ENCODE data around the gene SLC7A6. TPM values are rescaled to one million over a fixed set of nuclear protein-coding genes. Genes with fewer than 3 reads are reported as not detected.

SLC7A6 gene
- 264 TPM for total RNA-seq
- long read RNA-seq, full-length matches to known transcripts: 4 of 209 reads
- long read RNA-seq, partial matches to known transcripts: 82 of 209 reads
- long read RNA-seq, other reads (novel, unspliced or antisense): 123 of 209 reads

DNA sequence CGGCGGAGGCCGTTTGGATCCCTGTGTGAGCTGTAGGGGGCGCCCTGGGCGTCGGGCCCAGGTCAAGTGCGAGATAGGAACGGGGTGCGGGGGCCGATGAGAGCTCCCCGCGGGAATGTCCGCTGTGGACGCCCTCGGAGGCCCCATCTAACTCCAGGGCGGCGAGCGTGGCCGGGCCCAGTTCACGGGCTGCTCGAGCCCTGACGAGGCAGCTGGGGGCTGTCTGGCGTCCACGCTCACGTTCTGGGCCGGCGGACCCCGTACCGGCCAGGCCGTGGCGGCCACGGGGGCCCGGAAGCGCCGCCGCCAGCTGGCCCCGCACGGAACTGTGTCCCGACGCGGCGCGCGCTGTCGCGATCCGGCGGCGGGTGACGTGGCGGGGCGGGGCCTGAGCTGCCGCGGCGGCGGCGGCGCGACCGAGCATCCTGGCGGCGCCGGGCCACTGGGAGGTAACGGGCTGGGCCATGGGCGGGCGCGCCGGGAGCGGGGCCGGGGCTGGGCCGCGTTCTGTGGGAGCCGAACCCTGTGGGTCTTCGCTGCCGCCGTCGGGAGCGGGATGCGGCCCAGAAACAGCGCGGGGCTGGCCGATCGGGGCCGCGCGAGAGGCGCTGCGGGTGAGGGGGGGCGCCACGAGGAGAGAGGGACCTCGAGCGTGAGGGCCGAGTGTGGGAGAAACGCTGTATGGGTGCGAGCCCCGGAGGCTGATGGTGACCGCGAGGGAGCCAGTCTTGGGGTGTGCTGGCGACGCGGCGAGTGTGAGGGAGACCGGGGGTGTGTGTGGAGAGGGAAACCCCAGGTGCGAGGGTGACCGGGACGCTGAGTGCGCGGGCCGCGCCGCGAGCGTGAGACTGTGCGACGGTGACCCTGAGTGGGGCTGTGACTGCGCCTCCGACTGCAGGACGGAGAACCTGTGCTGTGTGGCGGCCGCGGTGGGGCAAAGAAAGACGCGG, at the start of gene SLC7A6:
SLC7A6 (plus strand) TSS at position 399 of the 950 bp plus-strand sequence. CDS start 10,201 bp downstream, outside the sequence.
- peak; percentile 93 for DNase-seq (ENCODE audit: low spot score)

DNA sequence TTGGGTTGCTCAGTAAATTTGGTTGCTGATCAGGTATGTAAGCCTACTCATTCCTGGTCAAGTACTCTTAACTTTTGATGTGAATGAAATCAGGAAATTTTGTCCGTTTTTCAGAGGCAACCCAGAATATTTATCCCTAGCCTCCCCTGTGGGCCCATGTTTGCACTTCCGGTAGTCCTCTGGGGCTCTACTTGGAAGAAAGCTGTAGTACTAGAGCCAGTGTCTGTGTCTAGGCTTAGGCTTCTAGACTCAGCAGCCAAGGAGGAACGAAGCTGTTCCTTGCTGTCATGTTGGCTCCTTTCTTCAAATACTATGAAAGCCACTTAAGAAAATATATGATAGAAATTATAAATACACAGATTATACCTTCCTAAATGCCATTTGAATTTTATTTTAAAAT, 49.6 kb upstream of the SLC7A6 start:
- no peak for DNase-seq (ENCODE audit: low spot score)

DNA sequence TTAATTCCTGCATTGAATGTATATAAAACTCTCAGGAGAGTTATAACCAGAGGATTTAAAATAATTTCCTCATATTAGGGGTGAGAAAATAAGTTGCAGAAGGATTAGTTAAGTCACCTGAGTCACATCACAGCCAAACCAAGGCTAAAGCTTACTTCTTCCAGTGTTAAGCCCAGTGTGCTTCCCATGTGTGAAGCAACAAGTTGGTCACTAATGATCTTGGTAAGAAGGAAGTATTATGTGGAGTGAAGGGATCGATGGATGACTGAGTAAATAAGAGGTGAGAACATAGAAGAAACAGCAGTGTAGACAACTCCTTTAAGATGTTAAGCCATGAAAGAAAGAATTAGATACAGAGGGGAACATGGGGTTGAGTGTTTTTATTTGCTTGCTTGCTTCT, 49.0 kb upstream of the SLC7A6 start:
- no peak for DNase-seq (ENCODE audit: low spot score)

DNA sequence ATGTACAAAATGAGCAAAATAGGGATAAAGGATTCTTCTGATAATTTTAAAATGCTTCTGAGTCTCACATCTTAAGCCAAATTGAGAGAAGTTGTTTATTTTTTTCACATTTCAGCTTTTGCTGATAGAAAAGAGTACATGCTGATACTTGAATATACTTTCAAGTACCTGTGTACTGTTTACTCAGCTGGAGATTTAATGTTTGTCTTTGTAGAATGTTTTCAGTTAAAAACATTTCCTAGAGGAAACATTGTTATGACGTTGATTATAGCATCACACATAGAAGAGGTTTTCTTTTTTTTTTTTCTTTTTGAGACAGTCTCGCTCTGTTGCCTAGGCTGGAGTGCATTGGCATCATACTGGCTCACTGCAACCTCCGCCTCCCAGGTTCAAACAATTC, 48.1 kb upstream of the SLC7A6 start:
- no peak for DNase-seq (ENCODE audit: low spot score)

DNA sequence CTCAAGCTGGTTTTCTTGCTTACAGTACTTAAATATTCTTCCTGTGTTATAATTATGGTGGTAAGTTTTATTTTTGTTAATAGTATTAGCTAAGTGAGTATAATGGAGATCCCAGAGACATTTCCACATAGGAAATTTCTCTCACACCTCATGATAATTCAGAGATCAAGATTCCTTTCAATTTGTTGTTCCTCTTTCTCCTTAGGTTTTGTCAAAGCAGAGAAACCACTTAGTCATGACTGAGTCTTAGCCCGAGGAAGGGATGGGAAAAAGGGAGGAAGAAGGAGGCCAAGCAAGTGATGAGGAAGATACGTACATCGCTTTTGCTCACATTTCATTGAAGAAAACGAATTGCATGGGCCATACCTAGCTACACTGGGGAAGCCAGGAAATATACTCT, 46.8 kb upstream of the SLC7A6 start:
- DNase-seq (ENCODE audit: low spot score): no peak

DNA sequence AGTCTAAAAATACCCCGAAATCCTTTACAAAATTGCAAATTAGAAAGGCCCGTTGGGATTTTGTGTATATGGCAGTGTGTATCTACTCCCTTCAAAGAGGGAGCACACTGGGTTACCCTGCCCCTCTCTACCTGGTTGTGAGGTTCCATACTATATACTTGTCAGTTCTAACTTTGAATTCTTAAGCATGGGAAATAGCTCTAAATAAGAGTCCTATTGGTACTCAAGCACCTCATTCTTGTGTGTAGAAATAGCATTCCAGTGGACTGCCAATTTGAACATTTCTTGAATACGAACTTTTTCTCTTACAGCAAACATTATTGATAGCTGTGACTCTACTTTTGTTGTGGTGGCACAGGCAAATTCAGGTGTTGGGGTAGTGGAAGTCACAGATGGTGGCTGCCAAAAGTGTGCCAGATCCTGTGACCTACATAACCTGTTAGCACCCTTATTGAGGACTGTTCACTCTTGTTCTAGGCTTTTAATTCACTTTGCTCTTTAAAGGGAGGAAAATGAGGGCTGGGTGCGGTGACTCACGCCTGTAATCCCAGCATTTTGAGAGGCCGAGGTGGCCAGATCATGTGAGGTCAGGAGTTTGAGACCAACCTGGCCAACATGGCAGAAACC, 44.5 kb upstream of the SLC7A6 start:
- no peak for DNase-seq (ENCODE audit: low spot score)

DNA sequence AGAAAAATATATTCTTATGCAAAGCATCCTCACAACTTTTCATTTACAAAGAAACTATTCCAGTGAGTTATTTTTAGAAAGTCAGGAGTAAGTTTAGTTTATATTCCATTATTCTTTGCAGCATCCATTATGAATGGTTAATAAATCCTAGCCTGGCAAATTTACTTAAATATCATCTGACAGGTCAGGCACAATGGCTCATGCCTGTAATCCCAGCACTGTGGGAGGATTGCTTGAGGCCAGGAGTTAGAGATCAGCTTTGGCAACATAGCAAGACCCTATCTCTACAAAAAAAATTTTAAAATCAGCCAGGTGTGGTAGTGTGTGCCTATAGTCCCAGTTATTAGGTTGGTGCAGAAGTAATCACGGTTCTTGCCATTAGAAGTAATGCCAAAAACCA, 41.3 kb upstream of the SLC7A6 start:
- no peak for DNase-seq (ENCODE audit: low spot score)

DNA sequence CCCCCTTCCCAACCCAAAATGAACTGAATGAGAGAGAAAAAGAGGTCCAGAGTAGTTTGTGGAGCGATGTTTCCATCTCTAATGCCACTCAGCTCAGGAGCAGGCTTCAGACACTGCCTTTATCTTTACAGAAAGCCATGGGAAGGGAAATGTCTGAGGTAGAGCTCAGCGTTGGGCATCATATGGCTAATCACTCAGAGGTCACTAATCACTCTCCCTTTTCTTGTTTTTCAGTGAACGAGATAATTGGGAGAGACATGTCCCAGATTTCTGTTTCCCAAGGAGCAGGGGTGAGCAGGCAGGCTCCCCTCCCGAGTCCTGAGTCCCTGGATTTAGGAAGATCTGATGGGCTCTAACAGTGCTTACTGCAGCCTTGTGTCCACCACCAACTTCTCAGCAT, 38.2 kb upstream of the SLC7A6 start:
- no peak for DNase-seq (ENCODE audit: low spot score)

DNA sequence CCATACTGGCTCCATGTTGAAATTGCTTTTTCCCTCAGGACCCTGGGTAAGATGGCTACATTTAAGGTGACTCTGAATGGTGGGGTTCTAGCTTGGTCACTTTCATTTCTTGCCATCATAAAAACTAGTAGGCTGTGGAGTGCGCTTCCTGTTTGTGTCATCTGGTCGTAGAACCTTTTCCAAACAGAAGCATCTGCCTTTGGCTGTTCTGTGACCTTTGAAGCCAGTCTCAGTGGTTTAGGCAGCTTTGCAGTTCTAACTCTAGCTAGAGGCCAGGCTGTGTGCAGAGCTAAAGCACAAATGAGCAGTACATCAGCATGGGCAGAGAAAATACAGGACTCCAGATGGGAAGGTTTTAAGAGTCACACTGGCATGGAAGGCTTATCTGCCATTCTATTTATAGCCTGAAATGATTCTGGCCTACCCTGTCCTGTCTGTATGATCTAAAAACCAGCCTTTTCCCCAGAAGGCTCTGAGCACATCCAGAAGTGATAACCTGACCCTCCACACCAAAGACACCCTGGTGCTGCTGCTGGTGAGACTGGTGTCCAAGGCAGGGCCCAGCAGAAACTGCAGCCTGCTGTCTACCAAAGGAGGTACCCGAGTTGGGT, 37.0 kb upstream of the SLC7A6 start:
- no peak for DNase-seq (ENCODE audit: low spot score)

DNA sequence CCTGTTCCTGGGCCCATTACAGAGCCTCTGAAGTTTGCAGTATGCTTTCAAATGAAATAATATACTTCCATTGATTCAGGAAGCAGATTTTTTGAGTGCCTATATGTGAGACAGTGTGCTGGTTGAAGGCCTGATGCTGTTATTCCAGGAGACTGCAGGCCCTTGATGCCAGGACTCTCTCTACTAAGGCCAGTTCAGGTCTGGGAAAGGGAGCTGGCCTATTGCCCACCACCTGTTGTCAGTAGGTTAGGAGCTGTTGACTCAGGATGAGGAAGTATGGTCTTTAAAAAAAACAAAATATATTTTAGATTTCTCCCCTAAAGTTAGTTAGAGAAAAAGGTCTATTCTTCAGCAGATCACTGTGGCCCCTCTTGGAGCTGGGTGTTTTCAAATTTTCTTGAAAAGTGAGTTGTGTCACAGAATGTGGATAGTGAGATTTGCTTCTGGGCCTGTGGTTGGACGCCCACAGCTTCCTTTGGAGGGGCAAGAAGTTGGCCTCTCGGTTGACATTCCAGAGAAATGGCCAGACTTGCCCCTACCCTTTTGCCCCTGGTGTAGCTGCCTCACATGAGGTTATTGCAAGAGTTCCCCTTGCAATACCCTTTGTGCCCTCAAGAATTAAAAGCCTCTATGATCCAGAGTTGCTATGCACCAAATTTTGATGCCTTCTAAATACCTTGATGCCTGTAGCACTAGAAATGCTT, 36.3 kb upstream of the SLC7A6 start:
- no peak for DNase-seq (ENCODE audit: low spot score)

DNA sequence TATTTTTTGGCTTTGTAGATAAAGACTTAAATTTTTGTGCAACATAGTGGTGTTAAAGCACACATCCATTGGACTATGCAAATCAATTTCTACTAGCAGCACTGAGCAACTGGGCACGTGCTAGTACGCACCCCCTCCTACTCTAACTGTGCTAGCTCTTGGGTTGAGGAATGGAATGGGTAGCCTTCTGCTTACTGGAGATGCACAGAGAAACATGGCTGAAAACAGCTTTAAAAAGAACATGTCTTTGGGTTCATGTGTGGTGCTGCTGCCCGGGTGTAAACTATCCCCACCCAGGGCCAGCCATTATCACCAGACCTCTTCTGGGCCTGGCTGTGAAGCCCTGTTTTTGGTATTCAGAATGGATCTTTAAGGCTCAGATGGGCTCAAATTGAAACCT, 35.7 kb upstream of the SLC7A6 start:
- DNase-seq (ENCODE audit: low spot score): peak; percentile 51

DNA sequence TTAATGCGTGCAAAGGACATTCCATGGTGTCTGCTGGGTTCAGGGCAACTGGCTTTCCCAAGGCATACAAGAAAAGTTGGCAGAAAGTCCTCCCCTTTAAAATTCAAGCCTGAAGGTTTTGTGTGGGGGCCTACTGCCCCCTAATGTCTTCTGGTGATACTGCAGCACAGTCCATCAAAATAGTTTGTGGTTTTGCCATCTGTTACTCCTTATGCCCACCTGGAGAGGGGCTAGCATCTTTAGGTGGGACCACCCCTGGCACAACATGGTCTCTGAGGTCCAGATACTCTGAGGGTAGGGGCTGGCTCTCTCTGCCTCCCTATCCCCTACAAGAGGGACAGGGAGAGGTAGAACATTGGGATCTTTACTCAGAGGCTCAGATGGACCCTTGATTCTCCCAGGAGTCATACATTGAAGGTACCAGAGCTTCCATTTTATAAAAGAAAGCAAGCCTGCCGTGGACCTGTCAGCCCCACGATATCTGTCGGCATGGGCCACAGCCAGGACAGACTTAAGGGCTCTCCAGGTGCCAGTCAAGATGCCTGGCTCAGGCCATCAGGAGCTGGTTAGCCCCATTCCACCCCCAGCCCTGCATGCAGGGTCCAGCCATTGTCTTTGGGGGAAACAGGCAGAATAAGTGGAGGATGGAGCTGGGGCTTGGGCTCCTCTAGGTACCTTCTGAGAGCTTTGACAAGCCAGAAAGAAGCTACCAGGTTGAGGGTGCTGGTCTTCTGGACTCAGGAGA, 34.7 kb upstream of the SLC7A6 start:
- peak; percentile 74 for DNase-seq (ENCODE audit: low spot score)

DNA sequence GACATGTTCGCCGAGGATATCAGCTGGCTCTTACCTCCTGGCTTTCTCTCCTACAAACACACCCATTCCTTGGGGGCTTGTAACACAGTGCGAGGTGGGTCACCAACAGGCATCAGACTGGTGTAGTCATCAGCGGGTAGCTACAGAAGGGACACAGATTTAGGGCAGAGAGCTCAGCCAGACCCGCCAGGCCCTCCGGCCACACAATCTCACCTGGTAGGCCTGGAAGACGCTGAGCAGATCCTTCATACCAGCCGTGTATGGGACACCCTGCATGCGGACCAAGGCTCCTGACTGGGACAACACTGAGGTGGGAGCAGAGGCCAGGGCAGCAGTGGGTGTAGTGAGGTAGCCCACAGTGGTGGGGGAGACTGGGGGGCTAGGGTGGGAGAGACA, 34.2 kb upstream of the SLC7A6 start:
- DNase-seq (ENCODE audit: low spot score): peak; percentile 55

DNA sequence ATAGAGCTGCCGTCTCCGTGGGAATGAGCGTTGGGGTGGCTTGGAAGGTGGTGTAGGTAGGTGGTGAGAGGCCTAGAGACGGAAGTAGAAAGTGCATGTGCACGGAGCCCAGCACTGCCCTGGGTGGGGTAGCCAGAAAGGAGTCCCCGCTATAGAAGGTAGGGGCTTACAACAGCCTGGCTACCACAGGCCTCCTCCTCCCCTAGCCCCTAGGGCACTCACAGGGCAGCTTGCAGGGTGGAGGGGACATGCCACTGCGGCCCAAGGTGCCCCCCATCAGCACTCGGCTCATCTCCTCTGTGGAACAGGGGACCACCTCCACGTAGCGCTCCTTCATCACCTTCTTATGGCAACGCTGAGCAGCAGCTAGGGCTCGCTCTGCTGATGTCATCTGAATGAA, 33.4 kb upstream of the SLC7A6 start:
- peak; percentile 81 for DNase-seq (ENCODE audit: low spot score)

DNA sequence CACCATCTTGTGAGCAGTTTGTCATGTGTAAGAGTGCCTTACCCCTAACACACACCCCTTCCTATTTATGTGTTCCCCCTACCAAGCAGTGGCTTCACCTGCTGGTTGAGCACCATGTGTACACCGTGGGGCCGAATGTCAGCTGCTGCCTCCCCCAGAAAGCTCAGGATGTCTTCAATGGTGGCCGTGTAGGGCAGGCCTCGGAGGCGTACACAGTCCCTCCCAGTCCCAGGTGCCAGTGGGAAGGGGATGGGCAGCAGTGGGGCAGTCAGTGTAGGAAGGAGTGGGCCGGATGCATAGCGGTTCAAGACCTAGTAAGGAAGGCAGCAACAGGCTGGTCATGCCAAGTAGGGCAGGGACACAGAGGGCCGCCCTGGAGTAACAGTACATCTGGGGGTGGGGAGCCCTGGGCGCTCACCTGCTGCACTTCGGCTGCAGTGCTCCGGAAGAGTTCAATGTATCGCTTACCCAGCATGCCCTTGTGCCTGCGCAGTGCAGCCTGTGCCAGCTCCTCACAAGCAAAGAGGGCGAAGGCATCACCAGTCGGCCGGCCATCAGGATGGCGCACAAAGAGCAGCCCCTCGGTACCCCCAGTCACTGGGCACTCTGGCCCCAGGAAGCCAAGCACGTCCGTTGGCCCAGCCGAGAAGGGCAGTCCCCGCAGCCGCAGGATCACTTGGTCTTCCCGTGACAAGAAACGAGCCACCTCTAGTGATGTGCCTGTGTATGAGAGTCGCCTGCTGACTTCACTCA, 32.8 kb upstream of the SLC7A6 start:
- peak; percentile 84 for DNase-seq (ENCODE audit: low spot score)

DNA sequence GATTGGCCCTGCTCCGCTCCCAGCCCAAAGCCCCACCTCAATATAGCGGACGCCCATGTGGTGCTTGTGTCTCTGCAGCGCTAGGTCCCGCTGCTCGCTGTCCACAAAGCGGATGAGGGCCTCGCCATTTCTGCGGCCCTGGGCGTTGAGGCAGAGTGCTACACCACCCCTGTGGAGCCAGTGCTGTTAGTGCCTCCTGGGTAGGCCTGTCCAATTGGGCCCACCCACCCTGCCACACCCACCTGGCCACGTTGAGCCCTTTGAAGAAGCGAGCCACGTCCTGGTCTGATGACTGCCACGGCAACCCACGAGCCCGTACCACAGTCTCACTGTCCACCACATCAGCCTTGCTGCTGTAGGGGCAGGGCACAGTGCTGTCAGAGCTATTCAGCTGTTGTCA, 32.0 kb upstream of the SLC7A6 start:
- no peak for DNase-seq (ENCODE audit: low spot score)

DNA sequence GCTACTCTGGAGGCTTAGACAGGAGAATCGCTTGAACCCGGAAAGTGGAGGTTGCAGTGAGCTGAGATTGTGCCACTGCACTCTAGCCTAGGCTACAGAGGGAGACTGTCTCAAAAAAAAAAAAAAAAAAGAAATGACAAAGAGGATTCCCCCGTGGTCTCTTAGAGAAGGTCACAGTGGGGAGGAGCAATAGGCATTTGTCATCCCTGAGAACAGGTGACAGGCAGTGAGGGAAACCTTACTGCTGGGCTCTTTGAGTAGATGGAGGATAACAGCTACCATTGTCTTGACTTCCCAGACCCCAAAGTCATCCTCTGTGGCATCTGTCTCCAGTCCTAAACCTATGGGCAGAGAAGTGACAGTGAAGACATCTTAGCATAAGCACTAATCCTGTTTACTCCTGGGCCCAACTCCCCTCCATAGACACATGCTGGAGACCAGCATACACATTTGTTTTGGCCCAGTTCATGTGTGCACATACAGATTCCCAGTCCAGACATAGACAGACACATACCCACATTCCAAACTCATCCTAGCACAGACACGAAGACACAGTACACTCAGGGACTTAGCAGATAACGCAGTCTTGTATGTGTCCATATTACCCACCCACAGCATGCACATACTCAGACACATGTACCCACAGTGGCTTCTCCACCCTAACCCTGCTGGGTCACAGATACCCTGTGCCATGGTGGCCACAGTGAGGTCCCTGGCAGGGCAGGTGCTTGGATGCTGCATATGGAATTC, 31.1 kb upstream of the SLC7A6 start:
- DNase-seq (ENCODE audit: low spot score): no peak

DNA sequence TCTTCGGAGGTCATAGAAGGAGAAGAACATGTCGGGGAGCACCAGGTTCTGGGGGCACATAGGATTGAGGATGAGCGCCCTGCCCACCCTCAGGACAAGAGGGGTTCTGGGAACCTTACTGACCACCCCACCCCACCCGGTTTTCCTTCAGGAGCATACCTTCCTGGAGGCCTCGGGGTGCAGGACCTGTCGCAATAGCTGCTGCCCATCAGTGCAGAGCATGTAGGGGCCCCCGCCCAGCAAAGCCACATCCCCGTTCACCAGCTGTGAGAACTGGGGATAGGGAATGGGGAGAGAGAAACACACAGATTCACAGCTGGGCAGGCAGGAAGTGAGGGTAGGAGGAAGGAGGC, 30.5 kb upstream of the SLC7A6 start:
- DNase-seq (ENCODE audit: low spot score): no peak

All from mesenteric fat pad (tissue), 1 donor.